Peyer's patch (tissue), 4 donors: ENCODE data around the gene C1orf198. TPM values are rescaled to one million over a fixed set of nuclear protein-coding genes. Genes with fewer than 3 reads are reported as not detected.

ENCODE experiments used
- DNase-seq, 3 donors: peaks; one replicate each; pipeline ENCODE4 v3.0.0-alpha.2; 2017 to 2019
- H3K27ac ChIP-seq, 4 donors: fragments of 200-600 bp; sonication (generic); one replicate each; pipeline ENCODE4 v1.5.1; 2016 to 2019
- H3K27me3 ChIP-seq, 2 donors: fragments of 200-600 bp; sonication (generic); one replicate each; pipeline ENCODE4 v1.5.1; 2019
- H3K36me3 ChIP-seq, 3 donors: fragments of 200-600 bp; sonication (generic); one replicate each; pipeline ENCODE4 v1.5.1; 2016 to 2019
- H3K4me1 ChIP-seq, 4 donors: fragments of 200-600 bp; sonication (generic); one replicate each; pipeline ENCODE4 v1.5.1; 2016 to 2019
- H3K4me3 ChIP-seq, 4 donors: fragments of 200-600 bp; sonication (generic); 1 replicate in 3 of 4; 2 replicates in 1 of 4; pipeline ENCODE4 v1.5.1; 2016 to 2019; ENCODE audit warnings: mild to moderate bottlenecking in 1 of 4
- H3K9me3 ChIP-seq, 4 donors: fragments of 200-600 bp; sonication (generic); one replicate each; pipeline ENCODE4 v1.5.1; 2016 to 2019; ENCODE audit warnings: mild to moderate bottlenecking in 1 of 4
- CTCF ChIP-seq, 6 experiments: fragments of 450-650 bp in 4 of 6; fragments of 200-600 bp in 2 of 6; sonication (generic) in 1 of 6; IDR thresholded peaks; one replicate each; pipeline ENCODE4 v1.5.1; 2017 to 2019; ENCODE audit warnings: antibody characterized with exemption in 6 of 6, mild to moderate bottlenecking in 3 of 6, moderate library complexity in 1 of 6
- POLR2A ChIP-seq, 2 donors: fragments of 450-650 bp; IDR thresholded peaks; one replicate each; pipeline ENCODE4 v1.5.1; 2017; ENCODE audit warnings: antibody characterized with exemption in 2 of 2, mild to moderate bottlenecking in 2 of 2, moderate library complexity in 2 of 2
- total RNA-seq, 4 donors: library from RNA; depleted of rRNA; stranded (reverse); fragments of >200 nt; gene quantifications; one replicate each; pipeline ENCODE4 v1.1.0, GENCODE V29; 2016

Gene C1orf198, protein sequence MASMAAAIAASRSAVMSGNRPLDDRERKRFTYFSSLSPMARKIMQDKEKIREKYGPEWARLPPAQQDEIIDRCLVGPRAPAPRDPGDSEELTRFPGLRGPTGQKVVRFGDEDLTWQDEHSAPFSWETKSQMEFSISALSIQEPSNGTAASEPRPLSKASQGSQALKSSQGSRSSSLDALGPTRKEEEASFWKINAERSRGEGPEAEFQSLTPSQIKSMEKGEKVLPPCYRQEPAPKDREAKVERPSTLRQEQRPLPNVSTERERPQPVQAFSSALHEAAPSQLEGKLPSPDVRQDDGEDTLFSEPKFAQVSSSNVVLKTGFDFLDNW
- total RNA-seq: 10 to 100 TPM; 10.3 to 14.0 (median 11.4) TPM

- DNase-seq: peak; percentile 66 to 91 (median 84)
Measured at GRCh38 chr1:230867903-230868735, at the start of gene C1orf198. C1orf198 (minus strand) TSS chr1:230868521; CDS start chr1:230868512, 9 bp downstream.

DNA sequence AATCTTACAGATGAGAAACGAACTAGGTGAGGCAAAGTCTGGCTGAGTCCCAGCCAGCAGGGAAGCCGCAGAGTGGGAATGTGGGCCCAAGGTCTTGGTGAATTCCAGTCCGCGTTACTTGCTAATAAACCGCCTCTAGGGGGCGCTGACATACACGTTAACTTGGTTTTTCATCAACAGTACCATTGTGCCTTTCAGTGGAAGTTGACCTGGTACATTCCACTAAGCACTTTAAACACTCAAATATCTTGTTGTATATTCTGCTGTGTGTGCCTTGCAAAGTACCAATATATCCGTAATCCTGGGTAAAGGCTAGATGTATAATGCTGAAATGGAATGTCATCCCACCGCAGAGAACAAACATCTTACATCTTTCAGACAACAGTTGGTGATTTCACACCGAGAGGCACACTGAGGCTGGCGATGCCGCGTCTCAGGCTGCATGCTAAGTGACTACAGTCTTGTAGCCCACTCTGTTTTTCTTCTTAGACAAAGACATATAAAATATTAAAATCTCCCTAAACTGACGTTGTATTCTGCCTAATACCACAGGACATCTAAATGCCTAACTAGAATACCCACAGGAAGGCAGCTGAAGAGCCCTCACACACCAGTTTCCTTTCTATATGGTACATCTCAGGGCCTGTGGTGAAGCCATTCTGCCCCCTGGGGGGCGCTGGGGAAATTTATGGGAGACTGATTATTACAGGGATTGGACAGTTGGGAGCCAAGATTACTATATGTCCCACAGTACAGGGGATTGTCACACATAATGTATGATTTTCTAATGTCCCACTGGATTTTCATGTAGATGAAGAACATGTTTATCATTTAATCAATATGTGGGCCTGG, 49.2 kb upstream of the C1orf198 start:
- Histone ChIP-seq H3K36me3 (peaks cover 0 to 39% (median 0%) of the 10 kb centered on the region in 3 donors), H3K4me1 (no peaks in the 10 kb centered on the region), H3K27me3 (no peaks in the 10 kb centered on the region), H3K4me3 (no peak overlapping the region), H3K9me3 (no peaks in the 10 kb centered on the region), H3K27ac (no peak overlapping the region)
- DNase-seq: peak; percentile 68 to 94 (median 86)
- TF ChIP-seq POLR2A (IDR thresholded peaks at IDR 0.05): no peak
- peak; percentile 43 to 83 (median 74) for TF ChIP-seq CTCF (IDR thresholded peaks at IDR 0.05)

More at GRCh38 chr1:230867903-230868735, at the start of gene C1orf198:
- Histone ChIP-seq H3K4me1 (peaks cover 0 to 22% (median 3%) of the 10 kb centered on the region in 4 donors), H3K4me3 (peak within 1 kb of the TSS; percentile 78 to 98 (median 87)), H3K27me3 (no peaks in the 10 kb centered on the region), H3K36me3 (no peaks in the 10 kb centered on the region), H3K9me3 (no peaks in the 10 kb centered on the region), H3K27ac (peak within 1 kb of the TSS; percentile 58 to 82 (median 76))
- TF ChIP-seq CTCF (IDR thresholded peaks at IDR 0.05) (no peak), POLR2A (IDR thresholded peaks at IDR 0.05) (peak in 1 of 2 donors; percentile 30)

DNA sequence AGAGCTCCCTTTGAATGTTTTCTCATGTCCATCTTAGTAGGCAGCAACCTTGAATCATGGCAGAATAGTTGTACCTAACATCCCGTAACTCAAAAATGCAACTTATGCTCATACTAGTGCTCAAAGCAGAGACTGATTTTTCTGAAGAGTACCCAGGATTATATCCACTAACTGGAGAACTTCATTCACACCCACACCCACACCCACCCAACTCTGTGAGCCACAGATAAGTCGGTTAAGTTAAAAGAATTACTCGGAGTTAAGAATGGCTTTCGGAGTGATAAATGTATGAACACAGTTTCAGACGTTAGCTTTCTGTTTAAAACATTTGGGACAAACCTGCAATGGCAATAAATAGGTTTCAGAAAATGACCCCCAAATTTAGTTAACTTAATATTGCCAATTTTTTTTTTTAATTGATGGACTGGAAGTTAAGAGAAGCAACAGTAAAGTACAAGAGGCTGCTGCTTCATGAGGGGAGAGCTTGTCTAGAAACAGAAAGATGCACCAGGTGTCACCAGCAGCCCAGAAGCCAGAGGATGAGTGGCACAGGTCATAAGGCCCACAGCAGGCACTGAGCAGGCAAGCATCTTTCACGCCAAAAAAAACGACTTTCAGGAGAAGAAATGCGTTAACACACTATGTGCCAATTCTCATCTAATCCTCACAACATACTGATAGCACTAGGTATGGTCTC, 48.4 kb upstream of the C1orf198 start:
- Histone ChIP-seq H3K36me3 (peaks cover 0 to 47% (median 0%) of the 10 kb centered on the region in 3 donors), H3K27ac (no peak overlapping the region), H3K27me3 (no peaks in the 10 kb centered on the region), H3K4me3 (no peak overlapping the region), H3K9me3 (no peaks in the 10 kb centered on the region), H3K4me1 (no peaks in the 10 kb centered on the region)
- no peak for DNase-seq
- TF ChIP-seq CTCF (IDR thresholded peaks at IDR 0.05) (no peak), POLR2A (IDR thresholded peaks at IDR 0.05) (no peak)

GRCh38 chr1:230915078-230915477, 46.8 kb upstream of the C1orf198 start:
- H3K36me3 ChIP-seq: peaks cover 0 to 58% (median 0%) of the 10 kb centered on the region in 3 donors

More at GRCh38 chr1:230915078-230915477, 46.8 kb upstream of the C1orf198 start:
- no peaks in the 10 kb centered on the region for H3K27me3 ChIP-seq
- no peaks in the 10 kb centered on the region for H3K9me3 ChIP-seq
- no peak for TF ChIP-seq CTCF (IDR thresholded peaks at IDR 0.05)
- no peak for TF ChIP-seq POLR2A (IDR thresholded peaks at IDR 0.05)
- H3K4me1 ChIP-seq: no peaks in the 10 kb centered on the region
- no peak overlapping the region for H3K27ac ChIP-seq
- H3K4me3 ChIP-seq: no peak overlapping the region
- DNase-seq: no peak
